OCI-LY1 (cell line): ENCODE measurements around the gene DNAH1.

Source experiments
- H2AFZ ChIP-seq: fragments of 200-600 bp; sonication (generic), shearing (Covaris generic); 2 replicates; pipeline ENCODE4 v1.6.0; 2014; ENCODE audit warnings: antibody characterized with exemption, mild to moderate bottlenecking, low read length
- H3F3A ChIP-seq: fragments of 200-600 bp; sonication (generic), shearing (Covaris generic); 2 replicates; pipeline ENCODE4 v1.6.0; 2014; ENCODE audit warnings: mild to moderate bottlenecking, antibody characterized with exemption, low read length, moderate library complexity; ENCODE audit not compliant: insufficient read depth
- H3K27ac ChIP-seq: fragments of 200-600 bp; sonication (generic); 2 replicates; pipeline ENCODE4 v1.5.1; 2014; ENCODE audit warnings: low read length, mixed run types, mild to moderate bottlenecking, low read depth; ENCODE audit not compliant: poor library complexity, severe bottlenecking
- H3K27me3 ChIP-seq: fragments of 200-600 bp; sonication (generic); 2 replicates; pipeline ENCODE4 v1.6.0; 2014; ENCODE audit warnings: antibody characterized with exemption, mild to moderate bottlenecking, low read length, moderate library complexity; ENCODE audit not compliant: insufficient read depth
- H3K36me3 ChIP-seq: fragments of 200-600 bp; sonication (generic); 2 replicates; pipeline ENCODE4 v1.6.1; 2014; ENCODE audit warnings: mild to moderate bottlenecking, antibody characterized with exemption, low read length, moderate library complexity, mixed read lengths; ENCODE audit not compliant: insufficient read depth
- H3K4me1 ChIP-seq: fragments of 200-600 bp; sonication (generic); 2 replicates; pipeline ENCODE4 v1.5.1; 2014; ENCODE audit warnings: mild to moderate bottlenecking, low read length, moderate library complexity; ENCODE audit not compliant: insufficient read depth, severe bottlenecking
- H3K4me2 ChIP-seq: fragments of 200-600 bp; sonication (generic), shearing (Covaris generic); 2 replicates; pipeline ENCODE4 v1.6.1; 2014; ENCODE audit warnings: low read length
- H3K4me3 ChIP-seq: fragments of 200-600 bp; sonication (generic); 2 replicates; pipeline ENCODE4 v1.5.1; 2014; ENCODE audit warnings: low read length, low read depth, mild to moderate bottlenecking, mixed read lengths; ENCODE audit not compliant: poor library complexity, severe bottlenecking
- H3K79me2 ChIP-seq: fragments of 200-600 bp; shearing (Covaris generic); 2 replicates; pipeline ENCODE4 v1.6.1; 2016; ENCODE audit warnings: mixed run types, low read length, mixed read lengths; ENCODE audit not compliant: insufficient read depth
- H3K9ac ChIP-seq: fragments of 200-600 bp; sonication (generic), shearing (Covaris generic); 2 replicates; pipeline ENCODE4 v1.6.1; 2014; ENCODE audit warnings: mild to moderate bottlenecking, low read length, mixed read lengths
- H3K9me2 ChIP-seq: fragments of 200-600 bp; sonication (generic), shearing (Covaris generic); 2 replicates; pipeline ENCODE4 v1.6.1; 2014; ENCODE audit warnings: low read depth, mild to moderate bottlenecking, low read length, mixed read lengths
- H3K9me3 ChIP-seq: fragments of 200-600 bp; shearing (Covaris generic); 2 replicates; pipeline ENCODE4 v1.6.1; 2014; ENCODE audit warnings: low read length, mixed read lengths
- H4K20me1 ChIP-seq: fragments of 200-600 bp; sonication (generic), shearing (Covaris generic); 2 replicates; pipeline ENCODE4 v1.6.0; 2016; ENCODE audit warnings: mild to moderate bottlenecking, low read length; ENCODE audit not compliant: insufficient read depth
- CTCF ChIP-seq: fragments of 200-600 bp; sonication (generic), shearing (Covaris generic); IDR thresholded peaks from 2 replicates; pipeline ENCODE4 v1.5.1; 2017; ENCODE audit warnings: mild to moderate bottlenecking, antibody characterized with exemption, low read length, moderate library complexity, mixed read lengths
- EZH2 ChIP-seq: fragments of 200-600 bp; sonication (generic), shearing (Covaris generic); IDR thresholded peaks from 2 replicates; pipeline ENCODE4 v1.8.0; 2017; ENCODE audit warnings: borderline replicate concordance, mixed run types, mild to moderate bottlenecking, antibody characterized with exemption, low read length, moderate library complexity, mixed read lengths

Gene DNAH1

GRCh38 chr3:52428151-52429005, 112.3 kb downstream of the DNAH1 start:
- Histone ChIP-seq H3K27me3 (no peaks in the 10 kb centered on the region), H3K79me2 (no peaks in the 10 kb centered on the region), H2AFZ (no peak overlapping the region), H3K9me3 (no peaks in the 10 kb centered on the region), H3F3A (no peaks in the 10 kb centered on the region), H3K9me2 (no peaks in the 10 kb centered on the region), H3K4me3 (no peak overlapping the region), H3K4me1 (no peaks in the 10 kb centered on the region), H3K4me2 (no peak overlapping the region), H3K9ac (no peak overlapping the region), H4K20me1 (no peaks in the 10 kb centered on the region), H3K27ac (no peak overlapping the region), H3K36me3 (no peaks in the 10 kb centered on the region)
- no peak for TF ChIP-seq EZH2
- TF ChIP-seq CTCF = peak; percentile 89

GRCh38 chr3:52429031-52429430, 112.9 kb downstream of the DNAH1 start:
- H3K4me2 ChIP-seq = no peak overlapping the region

GRCh38 chr3:52429779-52430415, 113.8 kb downstream of the DNAH1 start:
- Histone ChIP-seq H3K4me3 (no peak overlapping the region), H3K9me3 (no peaks in the 10 kb centered on the region), H3K4me1 (peaks cover under 1% of the 10 kb centered on the region), H3K27ac (no peak overlapping the region), H3K79me2 (no peaks in the 10 kb centered on the region), H3K36me3 (no peaks in the 10 kb centered on the region), H3K4me2 (no peak overlapping the region), H2AFZ (no peak overlapping the region), H3K27me3 (no peaks in the 10 kb centered on the region), H3K9ac (no peak overlapping the region), H4K20me1 (no peaks in the 10 kb centered on the region), H3K9me2 (no peaks in the 10 kb centered on the region), H3F3A (no peaks in the 10 kb centered on the region)
- TF ChIP-seq CTCF (no peak), EZH2 (no peak)

More at GRCh38 chr3:52429031-52429430, 112.9 kb downstream of the DNAH1 start:
- Histone ChIP-seq H3K36me3 (no peaks in the 10 kb centered on the region), H3K9ac (no peak overlapping the region), H4K20me1 (no peaks in the 10 kb centered on the region), H3K9me2 (no peaks in the 10 kb centered on the region), H3K27me3 (no peaks in the 10 kb centered on the region), H3F3A (no peaks in the 10 kb centered on the region), H3K4me1 (no peaks in the 10 kb centered on the region), H3K9me3 (no peaks in the 10 kb centered on the region), H3K79me2 (no peaks in the 10 kb centered on the region), H3K27ac (no peak overlapping the region), H2AFZ (no peak overlapping the region), H3K4me3 (no peak overlapping the region)
- TF ChIP-seq EZH2 (no peak), CTCF (no peak)
